Liver (tissue), 3 donors: ENCODE data around the gene FAM43B.

ENCODE experiments used
- EGR1 ChIP-seq, 2 donors: IDR thresholded peaks; 2 replicates each; pipeline ENCODE4 v1.6.1; 2016 to 2018; ENCODE audit warnings: antibody characterized with exemption in 2 of 2, low read depth in 2 of 2
- HNF4A ChIP-seq, 2 donors: conservative IDR thresholded peaks; 2 replicates each; pipeline ENCODE4 v1.6.1; 2016; ENCODE audit warnings: antibody characterized with exemption in 2 of 2, mild to moderate bottlenecking in 2 of 2
- JUND ChIP-seq, 2 donors: IDR thresholded peaks; 2 replicates each; pipeline ENCODE4 v1.6.1; 2016; ENCODE audit warnings: antibody characterized with exemption in 2 of 2
- MAX ChIP-seq: IDR thresholded peaks from 2 replicates; pipeline ENCODE4 v1.6.1; 2016; ENCODE audit warnings: antibody characterized with exemption
- RAD21 ChIP-seq, 2 donors: IDR thresholded peaks; 2 replicates each; pipeline ENCODE4 v1.6.1; 2016; ENCODE audit warnings: antibody characterized with exemption in 2 of 2, mild to moderate bottlenecking in 2 of 2
- RXRA ChIP-seq, 2 donors: IDR thresholded peaks; 2 replicates each; pipeline ENCODE4 v1.6.1; 2017 to 2018; ENCODE audit warnings: antibody characterized with exemption in 2 of 2, mild to moderate bottlenecking in 1 of 2
- TAF1 ChIP-seq: conservative IDR thresholded peaks from 2 replicates; pipeline ENCODE4 v1.6.1; 2016; ENCODE audit warnings: antibody characterized with exemption, mild to moderate bottlenecking
- YY1 ChIP-seq: IDR thresholded peaks from 2 replicates; pipeline ENCODE4 v1.6.1; 2016; ENCODE audit warnings: antibody characterized with exemption, mild to moderate bottlenecking
- TF ChIP-seq, protein P1 (sequence below): fragments of 150-350 bp; IDR thresholded peaks from 2 replicates; pipeline ENCODE4 v1.5.1; 2017; ENCODE audit warnings: improper control_type of control experiment, low read depth, low read length; ENCODE audit not compliant: missing input control
- TF ChIP-seq, protein P2 (sequence below): IDR thresholded peaks from 2 replicates; pipeline ENCODE4 v1.6.1; 2016; ENCODE audit warnings: antibody characterized with exemption, mild to moderate bottlenecking
- TF ChIP-seq, protein P3 (sequence below): IDR thresholded peaks from 2 replicates; pipeline ENCODE4 v1.6.1; 2016; ENCODE audit warnings: antibody characterized with exemption
- donor health status: healthy.
- donor health status: healthy.

- TF ChIP-seq, protein P1, sequence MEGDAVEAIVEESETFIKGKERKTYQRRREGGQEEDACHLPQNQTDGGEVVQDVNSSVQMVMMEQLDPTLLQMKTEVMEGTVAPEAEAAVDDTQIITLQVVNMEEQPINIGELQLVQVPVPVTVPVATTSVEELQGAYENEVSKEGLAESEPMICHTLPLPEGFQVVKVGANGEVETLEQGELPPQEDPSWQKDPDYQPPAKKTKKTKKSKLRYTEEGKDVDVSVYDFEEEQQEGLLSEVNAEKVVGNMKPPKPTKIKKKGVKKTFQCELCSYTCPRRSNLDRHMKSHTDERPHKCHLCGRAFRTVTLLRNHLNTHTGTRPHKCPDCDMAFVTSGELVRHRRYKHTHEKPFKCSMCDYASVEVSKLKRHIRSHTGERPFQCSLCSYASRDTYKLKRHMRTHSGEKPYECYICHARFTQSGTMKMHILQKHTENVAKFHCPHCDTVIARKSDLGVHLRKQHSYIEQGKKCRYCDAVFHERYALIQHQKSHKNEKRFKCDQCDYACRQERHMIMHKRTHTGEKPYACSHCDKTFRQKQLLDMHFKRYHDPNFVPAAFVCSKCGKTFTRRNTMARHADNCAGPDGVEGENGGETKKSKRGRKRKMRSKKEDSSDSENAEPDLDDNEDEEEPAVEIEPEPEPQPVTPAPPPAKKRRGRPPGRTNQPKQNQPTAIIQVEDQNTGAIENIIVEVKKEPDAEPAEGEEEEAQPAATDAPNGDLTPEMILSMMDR, result no peak
- TF ChIP-seq JUND (IDR thresholded peaks at IDR 0.05) (no peak), YY1 (no peak), RAD21 (IDR thresholded peaks at IDR 0.05) (no peak), TAF1 (no peak), RXRA (IDR thresholded peaks at IDR 0.05) (no peak), MAX (no peak), EGR1 (IDR thresholded peaks at IDR 0.05; ENCODE audit: low read depth in 2 of 2) (no peak), HNF4A (conservative IDR thresholded peaks at IDR 0.05) (no peak)
- TF ChIP-seq, protein P2, sequence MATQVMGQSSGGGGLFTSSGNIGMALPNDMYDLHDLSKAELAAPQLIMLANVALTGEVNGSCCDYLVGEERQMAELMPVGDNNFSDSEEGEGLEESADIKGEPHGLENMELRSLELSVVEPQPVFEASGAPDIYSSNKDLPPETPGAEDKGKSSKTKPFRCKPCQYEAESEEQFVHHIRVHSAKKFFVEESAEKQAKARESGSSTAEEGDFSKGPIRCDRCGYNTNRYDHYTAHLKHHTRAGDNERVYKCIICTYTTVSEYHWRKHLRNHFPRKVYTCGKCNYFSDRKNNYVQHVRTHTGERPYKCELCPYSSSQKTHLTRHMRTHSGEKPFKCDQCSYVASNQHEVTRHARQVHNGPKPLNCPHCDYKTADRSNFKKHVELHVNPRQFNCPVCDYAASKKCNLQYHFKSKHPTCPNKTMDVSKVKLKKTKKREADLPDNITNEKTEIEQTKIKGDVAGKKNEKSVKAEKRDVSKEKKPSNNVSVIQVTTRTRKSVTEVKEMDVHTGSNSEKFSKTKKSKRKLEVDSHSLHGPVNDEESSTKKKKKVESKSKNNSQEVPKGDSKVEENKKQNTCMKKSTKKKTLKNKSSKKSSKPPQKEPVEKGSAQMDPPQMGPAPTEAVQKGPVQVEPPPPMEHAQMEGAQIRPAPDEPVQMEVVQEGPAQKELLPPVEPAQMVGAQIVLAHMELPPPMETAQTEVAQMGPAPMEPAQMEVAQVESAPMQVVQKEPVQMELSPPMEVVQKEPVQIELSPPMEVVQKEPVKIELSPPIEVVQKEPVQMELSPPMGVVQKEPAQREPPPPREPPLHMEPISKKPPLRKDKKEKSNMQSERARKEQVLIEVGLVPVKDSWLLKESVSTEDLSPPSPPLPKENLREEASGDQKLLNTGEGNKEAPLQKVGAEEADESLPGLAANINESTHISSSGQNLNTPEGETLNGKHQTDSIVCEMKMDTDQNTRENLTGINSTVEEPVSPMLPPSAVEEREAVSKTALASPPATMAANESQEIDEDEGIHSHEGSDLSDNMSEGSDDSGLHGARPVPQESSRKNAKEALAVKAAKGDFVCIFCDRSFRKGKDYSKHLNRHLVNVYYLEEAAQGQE, result no peak
- TF ChIP-seq, protein P3, sequence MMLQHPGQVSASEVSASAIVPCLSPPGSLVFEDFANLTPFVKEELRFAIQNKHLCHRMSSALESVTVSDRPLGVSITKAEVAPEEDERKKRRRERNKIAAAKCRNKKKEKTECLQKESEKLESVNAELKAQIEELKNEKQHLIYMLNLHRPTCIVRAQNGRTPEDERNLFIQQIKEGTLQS, result no peak
Measured at GRCh38 chr1:20587661-20588053, 35.3 kb downstream of the FAM43B start.
